A204.1 (cell line): Measurements from ENCODE around the gene THEMIS.
A peak's percentile ranks its signal among the peaks of the same experiment; 100 is the strongest.

Source experiments
- FAIRE-seq: peaks from 2 replicates; lab custom pipeline; 2012; peaks lifted over from hg19 to GRCh38; lab: Jason Lieb, UNC

Gene THEMIS

GRCh38 chr6:127859956-127860355 lies 40.9 kb downstream of the THEMIS start:
- FAIRE-seq, result no peak

DNA sequence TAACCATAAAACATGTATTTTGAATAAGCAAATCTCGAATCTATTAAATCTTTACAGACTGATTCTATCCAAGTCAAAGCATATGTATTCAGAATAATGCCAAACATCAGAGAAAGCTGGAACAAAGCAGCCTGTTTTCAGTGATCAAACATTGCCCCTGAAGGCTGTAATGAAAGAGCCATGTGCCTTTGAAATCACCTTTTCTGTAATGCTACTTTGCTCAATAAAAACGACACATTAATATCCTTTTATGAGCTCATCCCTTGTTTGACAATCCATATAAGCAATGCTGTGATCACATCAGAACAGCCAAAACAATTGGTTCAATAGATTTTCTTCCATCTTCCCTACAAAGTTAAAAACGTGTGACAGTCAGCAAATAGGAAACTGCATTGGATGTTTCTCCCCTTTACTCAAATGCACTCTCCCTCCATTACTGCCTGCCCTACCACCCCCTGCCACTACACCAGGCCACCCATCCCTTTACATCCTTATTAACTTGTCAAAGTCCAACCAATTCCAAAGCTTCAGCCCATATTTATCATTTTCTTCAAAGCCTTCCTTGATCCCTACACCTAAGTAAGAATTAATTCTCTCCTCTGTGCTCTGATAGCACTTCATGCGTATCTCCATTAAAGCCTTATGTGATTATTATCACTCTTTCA lies 42.0 kb downstream of the THEMIS start:
- no peak for FAIRE-seq

- FAIRE-seq, result no peak
Measured at GRCh38 chr6:127857051-127857637, 43.7 kb downstream of the THEMIS start.

DNA sequence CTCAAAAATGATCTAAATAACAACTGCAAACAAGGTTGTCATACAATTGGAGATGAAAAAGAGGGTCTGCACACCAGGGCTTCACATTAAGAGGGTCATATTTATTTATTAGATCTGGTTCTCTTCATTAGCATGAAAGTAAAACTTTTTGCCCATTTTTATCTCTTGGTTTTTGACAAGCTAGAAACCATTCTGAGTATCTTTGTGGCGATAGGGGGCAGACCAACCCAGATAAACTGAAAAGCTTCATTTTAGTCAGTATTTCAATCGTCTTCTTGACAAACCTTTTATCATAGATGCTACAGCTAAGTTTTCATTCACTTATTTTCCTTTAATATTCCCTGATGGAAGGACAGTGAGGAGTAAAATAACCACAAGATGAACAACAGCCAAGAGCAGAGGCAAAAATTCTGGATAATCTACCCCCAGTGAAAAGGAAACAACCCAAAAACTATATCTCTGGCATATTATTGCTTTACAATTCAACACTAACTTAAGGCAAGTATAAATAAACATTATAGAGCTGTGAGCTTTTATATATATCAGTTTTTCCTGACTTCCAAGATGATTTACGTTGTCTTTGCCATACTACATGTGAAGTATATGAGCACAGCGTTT lies 45.2 kb downstream of the THEMIS start:
- FAIRE-seq, result peak; percentile 93

DNA sequence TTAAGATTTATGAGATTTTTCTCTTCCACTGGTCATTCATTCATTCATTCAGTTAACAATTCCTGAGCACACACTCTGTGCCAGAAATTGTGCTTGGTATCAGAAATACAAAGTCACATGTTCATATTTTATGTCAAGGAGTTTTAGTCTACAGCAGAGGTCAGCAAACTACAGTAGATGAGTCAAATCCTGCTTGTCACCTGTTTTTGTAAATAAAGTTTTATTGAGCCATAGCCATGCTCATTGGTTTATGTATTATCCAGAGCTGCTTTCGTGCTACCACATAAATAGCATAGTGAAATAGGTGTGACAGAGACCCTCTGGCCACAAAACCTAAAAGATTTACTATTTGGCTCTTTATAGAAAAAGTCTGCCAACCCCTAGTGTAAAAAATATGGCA lies 46.8 kb downstream of the THEMIS start:
- no peak for FAIRE-seq

- no peak for FAIRE-seq
Measured at GRCh38 chr6:127851197-127851596, 49.7 kb downstream of the THEMIS start.

GRCh38 chr6:127845242-127845641 lies 55.6 kb downstream of the THEMIS start:
- FAIRE-seq, result no peak

- FAIRE-seq, result no peak
Measured at GRCh38 chr6:127844529-127844928, 56.3 kb downstream of the THEMIS start.

GRCh38 chr6:127843582-127843981 lies 57.3 kb downstream of the THEMIS start:
- FAIRE-seq, result no peak

DNA sequence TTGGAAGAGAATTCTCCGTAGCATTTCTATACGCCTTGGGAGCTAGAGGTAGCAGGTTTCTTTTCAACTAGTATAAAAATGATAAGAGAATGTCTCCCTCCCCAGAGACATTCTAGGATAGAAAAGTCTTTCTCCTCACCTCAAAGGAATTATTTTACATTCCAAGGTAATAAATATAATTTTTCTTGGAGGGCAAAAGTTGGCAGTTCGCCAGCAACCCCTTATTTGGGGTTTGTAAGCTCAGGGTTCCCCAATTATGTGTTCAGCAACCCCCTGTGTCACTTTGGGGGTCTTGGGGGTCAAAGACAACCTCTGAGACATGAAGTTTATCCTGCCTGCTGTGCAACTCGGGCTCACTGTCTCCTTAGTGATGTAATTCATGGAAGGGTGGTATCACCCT lies 58.3 kb downstream of the THEMIS start:
- FAIRE-seq, result no peak

DNA sequence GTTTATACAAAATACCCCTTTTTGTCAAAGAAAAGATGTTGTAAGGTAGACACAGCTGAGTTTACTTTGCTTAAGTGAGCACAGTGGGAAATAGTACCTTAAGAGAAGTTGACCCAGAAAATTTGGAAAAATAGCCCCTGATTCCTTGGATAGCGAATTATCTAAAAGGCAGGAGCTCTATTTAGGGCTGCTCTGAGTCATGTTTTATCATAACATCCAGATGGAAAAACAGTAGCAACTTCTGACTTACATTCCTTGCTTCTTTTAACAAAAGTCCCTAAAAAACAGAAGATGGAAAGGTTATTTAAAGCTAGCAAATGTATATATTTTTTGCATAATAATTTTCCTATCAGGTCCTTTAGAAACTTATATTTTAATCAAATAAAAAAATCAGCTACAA lies 59.0 kb downstream of the THEMIS start:
- FAIRE-seq, result no peak

GRCh38 chr6:127834136-127834535 lies 66.7 kb downstream of the THEMIS start:
- FAIRE-seq, result no peak

- FAIRE-seq, result no peak
Measured at GRCh38 chr6:127833336-127833735, 67.5 kb downstream of the THEMIS start.

GRCh38 chr6:127832381-127832780 lies 68.5 kb downstream of the THEMIS start:
- no peak for FAIRE-seq

- no peak for FAIRE-seq
Measured at GRCh38 chr6:127824061-127824460, 76.8 kb downstream of the THEMIS start.

GRCh38 chr6:127821431-127821830 lies 79.4 kb downstream of the THEMIS start:
- FAIRE-seq, result no peak

DNA sequence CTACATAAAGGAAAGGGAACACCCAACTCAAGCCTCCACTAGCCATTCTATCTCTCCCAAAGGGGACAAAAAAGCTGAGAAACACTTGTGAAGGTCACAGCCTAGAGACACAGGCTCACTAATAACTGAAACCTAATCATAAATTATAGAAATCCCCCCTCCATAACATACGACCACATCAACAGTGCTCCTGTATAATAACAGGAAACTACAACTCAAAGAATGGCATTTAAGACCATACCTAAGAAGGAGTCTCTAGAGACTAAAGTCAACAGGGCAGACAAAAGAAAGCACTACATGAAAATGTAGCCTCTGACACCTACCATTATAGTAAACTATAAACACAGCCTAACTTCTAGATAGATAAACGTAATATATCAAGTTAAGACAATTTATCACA lies 82.7 kb downstream of the THEMIS start:
- FAIRE-seq, result no peak

DNA sequence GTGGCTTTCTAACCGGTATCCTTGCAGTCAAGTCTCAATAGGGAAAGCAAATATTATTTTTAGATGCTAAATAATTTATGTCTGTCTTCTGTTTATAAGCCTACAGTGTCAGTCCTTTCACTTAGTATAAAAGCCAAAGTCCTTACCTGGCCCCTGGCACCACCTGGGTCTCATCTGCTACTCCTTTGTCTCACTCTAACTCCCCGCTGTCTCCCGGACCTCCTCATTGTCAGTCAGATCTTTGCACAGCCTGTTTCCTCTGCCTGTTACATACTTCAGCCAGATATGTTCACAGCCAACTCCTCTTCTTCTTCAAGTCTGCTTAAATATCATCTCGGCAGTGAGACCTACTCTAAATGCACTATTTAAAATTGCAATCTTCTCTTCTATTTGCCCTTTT lies 84.2 kb downstream of the THEMIS start:
- FAIRE-seq, result no peak

DNA sequence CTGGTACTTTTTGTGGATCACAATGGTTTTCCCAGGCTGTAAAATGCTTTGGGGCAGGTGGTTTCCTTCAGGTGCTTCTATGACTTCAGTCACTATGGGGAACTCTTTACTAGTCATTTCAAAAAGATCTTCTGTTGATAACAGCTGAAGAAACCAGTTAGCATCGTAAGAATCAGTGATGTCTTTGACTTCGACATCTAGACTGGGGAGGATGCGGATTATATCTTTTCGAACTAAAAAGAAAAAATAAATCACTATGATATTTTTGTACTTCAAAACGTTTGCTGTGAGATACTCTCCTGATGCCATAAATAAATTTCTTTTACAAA lies 87.2 kb downstream of the THEMIS start:
- no peak for FAIRE-seq

- FAIRE-seq, result no peak
Measured at GRCh38 chr6:127812985-127813698, 87.7 kb downstream of the THEMIS start.

DNA sequence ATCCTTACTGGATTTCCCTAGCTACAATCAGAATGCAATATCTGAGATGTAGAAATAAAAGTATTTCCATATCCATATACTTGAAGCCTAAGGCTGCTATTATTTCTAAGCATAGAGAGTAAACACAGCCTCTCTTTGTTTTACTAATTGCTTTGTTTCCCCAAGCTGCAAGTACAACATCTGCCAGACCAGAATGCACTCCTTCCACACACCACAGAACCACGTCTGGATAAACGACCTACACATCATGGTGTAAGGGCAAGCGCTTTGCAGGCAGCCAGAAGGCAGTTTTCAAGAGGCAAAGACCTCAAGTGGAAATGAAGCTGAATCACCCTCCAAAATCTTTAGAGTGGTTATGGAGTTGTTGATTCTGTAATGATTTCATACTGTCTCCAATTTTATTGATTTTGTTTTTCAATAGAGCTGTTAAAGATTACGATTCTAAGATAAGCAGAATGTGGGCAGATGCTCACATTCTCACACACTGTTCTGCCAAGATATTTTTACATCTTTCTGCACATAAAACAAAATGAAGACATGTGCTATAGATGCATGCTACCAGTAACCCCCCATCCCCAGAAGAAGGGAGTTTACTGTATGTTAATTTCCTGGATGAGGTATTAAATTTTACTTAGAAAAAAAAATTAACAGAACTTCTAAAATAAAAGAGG lies 88.8 kb downstream of the THEMIS start:
- no peak for FAIRE-seq

GRCh38 chr6:127807806-127808517 lies 92.9 kb downstream of the THEMIS start:
- no peak for FAIRE-seq
